ENCODE measurements around the gene CNTN6. TPM values are rescaled to one million over a fixed set of nuclear protein-coding genes. Genes with fewer than 3 reads are reported as not detected.

Gene CNTN6
- total RNA-seq, 1 donor from 2014 or later: 9.2 TPM

GRCh38 chr3:1138036-1138435 is 45.2 kb downstream of the CNTN6 start:
- Histone ChIP-seq H3K27me3 (no peaks in the 10 kb centered on the region), H3K9me3 (no peaks in the 10 kb centered on the region), H3K27ac (no peak overlapping the region), H3K4me3 (no peak overlapping the region), H3K4me1 (no peaks in the 10 kb centered on the region), H3K36me3 (no peaks in the 10 kb centered on the region)
- no peak for DNase-seq
- ATAC-seq: no peak
- no peak for TF ChIP-seq CTCF (IDR thresholded peaks at IDR 0.05)
- intact Hi-C loops (cut with DNase I): no loop called here

GRCh38 chr3:1139071-1139470 is 46.2 kb downstream of the CNTN6 start:
- H3K27ac ChIP-seq: no peak overlapping the region
- intact Hi-C loops (cut with DNase I): no loop called here
- no peak overlapping the region for H3K4me3 ChIP-seq
- no peaks in the 10 kb centered on the region for H3K9me3 ChIP-seq
- TF ChIP-seq CTCF (IDR thresholded peaks at IDR 0.05): no peak
- no peaks in the 10 kb centered on the region for H3K36me3 ChIP-seq
- H3K4me1 ChIP-seq: no peaks in the 10 kb centered on the region
- no peaks in the 10 kb centered on the region for H3K27me3 ChIP-seq
- no peak for ATAC-seq
- no peak for DNase-seq

- TF ChIP-seq CTCF (IDR thresholded peaks at IDR 0.05): no peak
- intact Hi-C loops (cut with DNase I): no loop called here
- Histone ChIP-seq H3K9me3 (no peaks in the 10 kb centered on the region), H3K27ac (no peak overlapping the region), H3K4me3 (no peak overlapping the region), H3K27me3 (no peaks in the 10 kb centered on the region), H3K36me3 (no peaks in the 10 kb centered on the region), H3K4me1 (no peaks in the 10 kb centered on the region)
- no peak for ATAC-seq
- DNase-seq: no peak
Measured at GRCh38 chr3:1147326-1147725, 54.5 kb downstream of the CNTN6 start.

- no peak for TF ChIP-seq CTCF (IDR thresholded peaks at IDR 0.05)
- Histone ChIP-seq H3K36me3 (no peaks in the 10 kb centered on the region), H3K27me3 (no peaks in the 10 kb centered on the region), H3K27ac (no peak overlapping the region), H3K4me1 (no peaks in the 10 kb centered on the region), H3K4me3 (no peak overlapping the region), H3K9me3 (no peaks in the 10 kb centered on the region)
- DNase-seq (no peak), ATAC-seq (no peak)
- intact Hi-C loops (cut with DNase I): no loop called here
Measured at GRCh38 chr3:1147819-1148218, 55.0 kb downstream of the CNTN6 start.

GRCh38 chr3:1164101-1164500 is 71.3 kb downstream of the CNTN6 start:
- H3K27me3 ChIP-seq: no peaks in the 10 kb centered on the region
- no peak for DNase-seq
- intact Hi-C loops (cut with DNase I): no loop called here
- TF ChIP-seq CTCF (IDR thresholded peaks at IDR 0.05): no peak
- no peaks in the 10 kb centered on the region for H3K4me1 ChIP-seq
- no peak overlapping the region for H3K27ac ChIP-seq
- no peaks in the 10 kb centered on the region for H3K36me3 ChIP-seq
- ATAC-seq: no peak
- no peaks in the 10 kb centered on the region for H3K9me3 ChIP-seq
- H3K4me3 ChIP-seq: no peak overlapping the region

GRCh38 chr3:1171320-1171719 is 78.5 kb downstream of the CNTN6 start:
- H3K27ac ChIP-seq: no peak overlapping the region
- H3K4me3 ChIP-seq: no peak overlapping the region
- no peaks in the 10 kb centered on the region for H3K4me1 ChIP-seq
- DNase-seq (no peak), ATAC-seq (peak; percentile 75)
- H3K27me3 ChIP-seq: no peaks in the 10 kb centered on the region
- H3K9me3 ChIP-seq: no peaks in the 10 kb centered on the region
- H3K36me3 ChIP-seq: no peaks in the 10 kb centered on the region
- no peak for TF ChIP-seq CTCF (IDR thresholded peaks at IDR 0.05)
- intact Hi-C loops (cut with DNase I): no loop called here

Data from upper lobe of right lung (tissue), 1 donor.